PC-3 (cell line): ENCODE data around the gene ISCA2. TPM values are rescaled to one million over a fixed set of nuclear protein-coding genes. Genes with fewer than 3 reads are reported as not detected.

Experiments
- ATAC-seq: fragments of 200-7000 bp; cut with Tn5 transposase; 2 replicates; pipeline ENCODE4 v1.9.1; 2020; ENCODE audit warnings: mild to moderate bottlenecking, moderate library complexity
- BruUV-seq: library from RNA; stranded (reverse); fragments of 400-500 nt; replicated peaks from 2 replicates; lab custom pipeline; 2021; lab: Mats Ljungman, UMichigan
- CTCF ChIA-PET: fragments of 300-600 bp; sonication (Branson Sonifier 250); formaldehyde crosslinking; loops from one replicate; lab custom pipeline; 2022; ENCODE audit warnings: antibody characterized with exemption; lab: Charles Lee
- POLR2A ChIA-PET: fragments of 300-600 bp; sonication (Branson Sonifier 250); formaldehyde crosslinking; loops from one replicate; lab custom pipeline; 2022; ENCODE audit warnings: antibody characterized with exemption; ENCODE audit not compliant: unreplicated experiment; lab: Charles Lee
- DNase-seq: peaks from one replicate; pipeline ENCODE4 v3.0.0-alpha.2; 2015
- H2AFZ ChIP-seq: fragments of 300-600 bp; sonication (generic); 2 replicates; pipeline ENCODE4 v1.6.0; 2016; ENCODE audit warnings: antibody characterized with exemption, low read length
- H3F3A ChIP-seq: fragments of 300-600 bp; sonication (generic); one replicate; pipeline ENCODE4 v1.6.0; 2017; ENCODE audit warnings: antibody characterized with exemption, low read length, control low read depth, mild to moderate bottlenecking; ENCODE audit not compliant: unreplicated experiment
- H3K27ac ChIP-seq: fragments of 300-600 bp; sonication (generic); 2 replicates; pipeline ENCODE4 v1.5.1; 2016; ENCODE audit warnings: mild to moderate bottlenecking, low read length
- H3K27me3 ChIP-seq: fragments of 300-600 bp; sonication (generic); 2 replicates; pipeline ENCODE4 v1.6.1; 2016; ENCODE audit warnings: low read length, mixed read lengths
- H3K36me3 ChIP-seq: fragments of 300-600 bp; sonication (generic); 2 replicates; pipeline ENCODE4 v1.6.1; 2016; ENCODE audit warnings: low read depth, mixed run types, low read length, mixed read lengths
- H3K4me1 ChIP-seq: fragments of 300-600 bp; sonication (generic); 2 replicates; pipeline ENCODE4 v1.5.1; 2016; ENCODE audit warnings: low read length; ENCODE audit not compliant: insufficient read depth
- H3K4me2 ChIP-seq: fragments of 300-600 bp; sonication (generic); 2 replicates; pipeline ENCODE4 v1.6.0; 2016; ENCODE audit warnings: low read length
- H3K4me3 ChIP-seq: fragments of 300-600 bp; sonication (generic); 2 replicates; pipeline ENCODE4 v1.5.1; 2016; ENCODE audit warnings: mild to moderate bottlenecking, low read length, mixed read lengths
- H3K79me2 ChIP-seq: fragments of 300-600 bp; sonication (generic); 2 replicates; pipeline ENCODE4 v1.6.1; 2017; ENCODE audit warnings: low read length, mixed read lengths
- H3K9ac ChIP-seq: fragments of 300-600 bp; sonication (generic); 2 replicates; pipeline ENCODE4 v1.6.0; 2016; ENCODE audit warnings: mild to moderate bottlenecking, low read length
- H3K9me2 ChIP-seq: fragments of 300-600 bp; sonication (generic); replicated peaks from 2 replicates; pipeline ENCODE4 v1.6.1; 2016; ENCODE audit warnings: mixed run types, low read length, mixed read lengths
- H3K9me3 ChIP-seq: fragments of 300-600 bp; sonication (generic); 2 replicates; pipeline ENCODE4 v1.6.1; 2016; ENCODE audit warnings: low read length, mixed read lengths
- H4K20me1 ChIP-seq: fragments of 300-600 bp; sonication (generic); 2 replicates; pipeline ENCODE4 v1.6.1; 2016; ENCODE audit warnings: low read length, mixed read lengths
- EZH2 ChIP-seq: fragments of 300-600 bp; sonication (generic); IDR thresholded peaks from one replicate; pipeline ENCODE4 v1.6.1; 2017; ENCODE audit warnings: antibody characterized with exemption, mild to moderate bottlenecking, low read length; ENCODE audit not compliant: unreplicated experiment
- EZH2phosphoT487 ChIP-seq: fragments of 300-600 bp; sonication (generic); IDR thresholded peaks from 2 replicates; pipeline ENCODE4 v1.6.1; 2018; ENCODE audit warnings: mild to moderate bottlenecking, antibody characterized with exemption, low read length, borderline replicate concordance
- intact Hi-C: fragments of 100-400 bp; cut with micrococcal nuclease; formaldehyde crosslinking; loops from 2 replicates; pipeline ENCODE4 v1.9.0; 2023
- total RNA-seq: library from RNA; depleted of rRNA; stranded (reverse); fragments of >200 nt; gene quantifications from 2 replicates; pipeline ENCODE4 v1.2.3, GENCODE V29; 2014
- TF ChIP-seq, protein P1 (sequence below): fragments of 300-600 bp; sonication (generic); conservative IDR thresholded peaks from 2 replicates; pipeline ENCODE4 v1.5.1; 2017; ENCODE audit warnings: antibody characterized with exemption, low read depth, mild to moderate bottlenecking, low read length

ISCA2 gene
- total RNA-seq, 1 experiment from 2014 or later = 30.1 TPM

DNA sequence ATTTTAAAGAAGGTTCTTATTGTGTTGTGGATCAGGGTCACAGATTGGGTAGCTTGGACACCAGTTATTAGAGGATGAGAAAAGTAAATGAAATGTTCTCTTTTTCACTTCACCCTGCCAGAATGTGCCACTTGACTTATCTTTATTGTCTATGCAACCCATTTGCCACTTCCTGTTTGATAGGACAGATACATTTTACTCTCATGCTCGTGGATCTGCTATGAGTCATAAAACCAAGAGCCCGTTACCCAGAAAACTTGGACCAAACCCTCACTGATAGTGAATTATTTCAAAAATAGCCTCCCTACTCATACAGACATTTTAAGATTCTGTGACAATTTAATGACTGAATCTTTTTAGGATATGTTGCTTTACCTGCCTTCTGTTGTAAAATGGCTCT lies 1.8 kb downstream of the ISCA2 start:
- no peaks in the 10 kb centered on the region for H3K9me2 ChIP-seq
- peaks cover 29% of the 10 kb centered on the region for H3K4me1 ChIP-seq
- TF ChIP-seq, protein P1, sequence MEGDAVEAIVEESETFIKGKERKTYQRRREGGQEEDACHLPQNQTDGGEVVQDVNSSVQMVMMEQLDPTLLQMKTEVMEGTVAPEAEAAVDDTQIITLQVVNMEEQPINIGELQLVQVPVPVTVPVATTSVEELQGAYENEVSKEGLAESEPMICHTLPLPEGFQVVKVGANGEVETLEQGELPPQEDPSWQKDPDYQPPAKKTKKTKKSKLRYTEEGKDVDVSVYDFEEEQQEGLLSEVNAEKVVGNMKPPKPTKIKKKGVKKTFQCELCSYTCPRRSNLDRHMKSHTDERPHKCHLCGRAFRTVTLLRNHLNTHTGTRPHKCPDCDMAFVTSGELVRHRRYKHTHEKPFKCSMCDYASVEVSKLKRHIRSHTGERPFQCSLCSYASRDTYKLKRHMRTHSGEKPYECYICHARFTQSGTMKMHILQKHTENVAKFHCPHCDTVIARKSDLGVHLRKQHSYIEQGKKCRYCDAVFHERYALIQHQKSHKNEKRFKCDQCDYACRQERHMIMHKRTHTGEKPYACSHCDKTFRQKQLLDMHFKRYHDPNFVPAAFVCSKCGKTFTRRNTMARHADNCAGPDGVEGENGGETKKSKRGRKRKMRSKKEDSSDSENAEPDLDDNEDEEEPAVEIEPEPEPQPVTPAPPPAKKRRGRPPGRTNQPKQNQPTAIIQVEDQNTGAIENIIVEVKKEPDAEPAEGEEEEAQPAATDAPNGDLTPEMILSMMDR = no peak
- no peak for TF ChIP-seq EZH2phosphoT487
- no peak for TF ChIP-seq EZH2
- H3F3A ChIP-seq = no peaks in the 10 kb centered on the region
- ATAC-seq = no peak
- CTCF ChIA-PET = no interaction called here
- H3K9me3 ChIP-seq = no peaks in the 10 kb centered on the region
- H3K36me3 ChIP-seq = no peaks in the 10 kb centered on the region
- H3K4me2 ChIP-seq = peak overlapping the region; percentile 96
- no peaks in the 10 kb centered on the region for H3K27me3 ChIP-seq
- no peak overlapping the region for H3K27ac ChIP-seq
- intact Hi-C loops = no loop called here
- no peak for DNase-seq
- BruUV-seq = no TSS peak
- H3K4me3 ChIP-seq = peak overlapping the region; percentile 93; the same call in 1 of the 2 replicates
- POLR2A ChIA-PET = no interaction called here
- H3K79me2 ChIP-seq = peaks cover 49% of the 10 kb centered on the region
- H3K9ac ChIP-seq = no peak overlapping the region
- H4K20me1 ChIP-seq = no peaks in the 10 kb centered on the region
- H2AFZ ChIP-seq = no peak overlapping the region

DNA sequence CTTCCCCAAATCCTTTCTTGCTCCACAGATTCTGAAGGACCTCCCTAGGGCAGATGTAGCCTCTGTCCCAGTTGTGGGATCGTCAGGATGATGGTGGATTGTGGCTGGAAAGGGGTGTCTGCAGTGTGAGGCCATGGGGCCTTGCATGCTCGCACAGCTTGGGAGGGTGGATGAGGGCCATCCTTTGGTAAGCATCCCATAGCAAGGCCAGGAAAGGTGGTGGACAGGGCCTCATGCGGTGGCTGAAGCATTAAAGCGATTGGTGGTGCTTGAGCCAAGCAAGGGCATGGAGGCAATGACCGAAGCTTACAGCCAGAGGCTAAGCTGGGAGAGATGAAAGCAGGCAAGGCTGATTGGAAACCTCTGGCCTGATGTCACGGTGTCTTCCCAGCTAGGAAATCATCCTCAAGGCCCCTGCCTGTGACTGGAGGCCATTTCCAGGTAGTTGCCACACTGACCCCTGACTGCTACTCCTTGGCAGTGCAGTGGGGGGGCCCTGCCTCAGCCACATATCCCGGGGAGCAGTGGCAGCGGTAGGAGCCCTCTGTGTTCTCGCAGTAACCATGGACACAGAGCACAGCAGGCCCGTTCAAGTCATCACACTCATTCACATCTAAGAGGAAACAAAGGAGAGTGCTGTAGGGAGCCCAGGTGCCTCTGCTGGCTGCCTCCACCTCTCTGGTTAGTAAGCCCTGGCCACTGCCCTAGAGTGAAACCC lies 7.0 kb downstream of the ISCA2 start:
- ATAC-seq = peak; percentile 37
- TF ChIP-seq EZH2phosphoT487 = no peak
- TF ChIP-seq, protein P1 = no peak
- TF ChIP-seq EZH2 = no peak
- H3F3A ChIP-seq = no peaks in the 10 kb centered on the region
- peaks cover 5% of the 10 kb centered on the region for H3K4me1 ChIP-seq
- H3K27me3 ChIP-seq = no peaks in the 10 kb centered on the region
- ChIA-PET POLR2A (no interaction called here), CTCF (interaction anchor here (0.5 kb wide), 1 partner anchor 71 kb away, joined by 3 read pairs; no protein-coding TSS in a partner anchor)
- peaks cover 5% of the 10 kb centered on the region for H3K79me2 ChIP-seq
- H3K36me3 ChIP-seq = no peaks in the 10 kb centered on the region
- no peak overlapping the region for H3K4me2 ChIP-seq
- H3K9ac ChIP-seq = no peak overlapping the region
- no peaks in the 10 kb centered on the region for H4K20me1 ChIP-seq
- BruUV-seq = TSS peak; percentile 31
- no peaks in the 10 kb centered on the region for H3K9me3 ChIP-seq
- intact Hi-C loops = loop anchor here (1.0 to 5.0 kb wide), 3 partner anchors 109 to 304 kb away; partner anchors contain the start of genes AREL1 and FCF1
- no peak overlapping the region for H3K4me3 ChIP-seq
- no peak overlapping the region for H2AFZ ChIP-seq
- no peak overlapping the region for H3K27ac ChIP-seq
- DNase-seq = no peak
- no peaks in the 10 kb centered on the region for H3K9me2 ChIP-seq

DNA sequence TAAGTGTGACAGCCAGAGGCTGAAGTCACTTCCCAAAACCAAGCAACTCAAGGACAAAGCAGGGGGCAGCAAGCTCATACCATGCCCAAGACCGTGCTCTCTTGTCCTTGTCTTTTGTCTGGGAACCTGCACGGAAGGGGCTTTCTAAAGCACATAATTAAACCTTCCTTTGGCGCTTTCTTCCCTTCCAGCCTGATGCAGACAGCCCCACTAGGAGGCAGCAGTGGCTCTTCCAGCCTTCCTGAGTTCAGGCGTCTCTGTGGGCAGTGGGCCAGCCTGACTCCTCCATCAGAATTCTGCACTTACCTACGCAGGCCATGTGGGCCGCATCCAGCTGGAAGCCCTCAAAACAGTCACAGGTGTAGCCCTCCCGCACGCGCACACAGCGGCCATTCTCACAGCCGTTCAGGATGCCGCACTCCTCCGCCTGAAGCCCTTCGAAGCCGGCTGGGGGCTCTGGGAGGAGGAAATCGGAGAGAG lies 7.6 kb downstream of the ISCA2 start:
- Histone ChIP-seq H2AFZ (no peak overlapping the region), H3K9me3 (no peaks in the 10 kb centered on the region), H3K9me2 (no peaks in the 10 kb centered on the region), H3K27ac (no peak overlapping the region), H3K36me3 (no peaks in the 10 kb centered on the region), H3K27me3 (no peaks in the 10 kb centered on the region), H3K9ac (no peak overlapping the region), H4K20me1 (no peaks in the 10 kb centered on the region), H3K4me3 (no peak overlapping the region), H3F3A (no peaks in the 10 kb centered on the region), H3K79me2 (no peaks in the 10 kb centered on the region), H3K4me1 (no peaks in the 10 kb centered on the region), H3K4me2 (no peak overlapping the region)
- DNase-seq (peak; percentile 85), ATAC-seq (peak; percentile 76)
- CTCF ChIA-PET = interaction anchor here (2.0 kb wide), 1 partner anchor 108 kb away, joined by 8 read pairs; no protein-coding TSS in a partner anchor
- intact Hi-C loops = loop anchor here (1.0 to 5.0 kb wide), 3 partner anchors 108 to 304 kb away; partner anchors contain the start of genes AREL1 and FCF1
- TF ChIP-seq, protein P1 = peak; percentile 87
- TF ChIP-seq EZH2phosphoT487 = no peak
- BruUV-seq = no TSS peak
- POLR2A ChIA-PET = no interaction called here
